GM18873 (cell line): ENCODE results near the gene DSE.
"Not testable (repeated sequence)": the region's sequence is repeated elsewhere in the genome, so short reads cannot be mapped to it uniquely, and the experiment has no call there.

Source experiments
- ATAC-seq: cut with Tn5 transposase; IDR thresholded peaks from one replicate; pipeline ENCODE4 v1.9.1; 2021; ENCODE audit warnings: mild to moderate bottlenecking, moderate library complexity, moderate number of reproducible peaks; ENCODE audit not compliant: unreplicated experiment, low FRiP score

DSE gene

DNA sequence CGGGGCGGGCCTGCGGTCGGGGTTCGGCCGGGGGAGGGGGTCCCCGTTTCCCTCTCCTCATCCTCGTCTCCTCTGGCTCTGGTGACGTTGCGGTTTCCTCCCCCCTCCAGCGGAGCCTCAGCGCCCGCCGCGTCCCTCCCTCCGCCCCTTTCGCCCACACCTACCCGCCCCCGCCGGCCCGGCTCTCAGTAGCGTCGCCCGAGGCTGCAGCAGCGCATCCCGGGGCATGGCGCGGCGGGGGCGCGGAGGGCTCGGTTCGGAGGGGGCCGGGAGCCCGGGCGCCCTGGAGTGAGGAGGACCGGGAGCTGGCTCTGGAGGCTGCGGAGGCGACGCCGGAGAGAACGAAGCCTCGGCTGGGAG, at the start of gene DSE:
Gene DSE, plus strand, starts transcription at position 188 of the 360 bp plus-strand sequence. CDS start 28,304 bp downstream, outside the sequence.
- ATAC-seq, result peak; percentile 58

DNA sequence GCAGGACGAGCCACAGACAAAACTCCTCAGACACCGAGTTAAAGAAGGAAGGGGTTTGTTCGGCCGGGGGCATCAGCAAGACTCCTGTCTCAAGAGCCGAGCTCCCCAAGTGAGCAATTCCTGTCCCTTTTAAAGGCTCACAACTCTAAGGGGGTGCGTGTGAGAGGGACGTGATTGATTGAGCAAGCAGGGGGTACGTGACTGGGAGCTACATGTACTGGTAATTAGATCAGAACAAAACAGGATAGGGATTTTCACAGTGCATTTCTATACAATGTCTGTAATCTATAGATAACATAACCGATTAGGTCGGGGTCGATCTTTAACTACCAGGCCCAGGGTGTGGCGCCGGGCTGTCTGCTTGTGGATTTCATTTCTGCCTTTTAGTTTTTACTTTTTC, 48.8 kb upstream of the DSE start:
- ATAC-seq, result not testable (repeated sequence)

DNA sequence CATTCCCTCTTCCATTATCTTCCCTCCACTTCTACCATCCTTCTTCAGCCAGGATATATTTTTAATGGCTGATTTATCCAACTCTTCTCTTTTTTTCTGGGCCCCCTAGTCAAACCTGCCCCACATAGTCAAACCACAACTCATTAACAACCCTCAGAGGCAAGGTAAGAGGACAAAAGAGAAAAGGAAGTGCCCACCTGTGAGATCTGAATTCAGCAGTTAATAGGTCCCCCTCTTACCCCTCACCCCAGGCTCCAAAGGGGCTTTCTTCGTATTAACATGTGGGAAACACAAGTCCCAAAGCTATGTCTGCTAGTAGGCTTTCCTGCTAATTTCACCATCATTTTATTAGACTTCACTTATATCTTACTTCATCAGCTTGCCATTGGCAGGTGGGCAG, 46.9 kb upstream of the DSE start:
- no peak for ATAC-seq

DNA sequence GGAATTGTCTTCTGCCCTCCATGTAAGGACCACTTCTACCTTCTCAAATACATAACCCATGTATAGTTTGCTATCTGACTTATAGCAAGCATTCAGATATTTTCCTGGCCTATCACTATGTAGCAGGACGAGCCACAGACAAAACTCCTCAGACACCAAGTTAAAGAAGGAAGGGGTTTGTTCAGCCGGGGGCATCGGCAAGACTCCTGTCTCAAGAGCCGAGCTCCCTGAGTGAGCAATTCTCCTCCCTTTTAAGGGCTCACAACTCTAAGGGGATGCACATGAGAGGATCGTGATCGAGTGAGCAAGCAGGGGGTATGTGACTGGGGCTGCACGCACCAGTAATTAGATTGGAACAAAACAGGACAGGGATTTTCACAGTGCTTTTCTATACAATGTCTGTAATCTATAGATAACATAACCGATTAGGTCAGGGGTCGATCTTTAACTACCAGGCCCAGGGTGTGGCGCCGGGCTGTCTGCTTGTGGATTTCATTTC, 45.1 kb upstream of the DSE start:
- not testable (repeated sequence) for ATAC-seq

DNA sequence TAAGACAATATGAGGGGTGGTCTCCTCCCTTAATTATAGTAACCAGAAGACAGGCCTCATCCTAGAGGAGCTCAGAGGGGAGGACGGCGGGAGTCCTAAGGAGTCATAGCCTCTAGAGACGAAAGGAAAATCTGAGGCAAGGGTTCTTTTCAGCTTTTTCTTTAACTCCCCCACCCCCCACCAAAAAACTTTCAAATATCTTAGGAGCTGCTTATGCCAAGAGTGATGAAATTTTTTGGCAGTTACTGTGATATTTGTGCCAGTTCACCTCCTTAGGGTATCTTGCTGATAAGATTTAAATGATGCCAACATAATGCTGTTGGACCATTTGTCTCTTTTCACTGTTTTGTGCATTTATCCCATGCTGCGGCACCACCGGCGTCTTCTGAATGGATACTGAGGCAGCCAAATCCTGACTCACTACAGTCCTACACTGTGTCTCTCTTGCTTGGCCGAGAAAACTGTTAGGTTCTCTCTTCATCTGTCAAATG, 44.5 kb upstream of the DSE start:
- no peak for ATAC-seq

DNA sequence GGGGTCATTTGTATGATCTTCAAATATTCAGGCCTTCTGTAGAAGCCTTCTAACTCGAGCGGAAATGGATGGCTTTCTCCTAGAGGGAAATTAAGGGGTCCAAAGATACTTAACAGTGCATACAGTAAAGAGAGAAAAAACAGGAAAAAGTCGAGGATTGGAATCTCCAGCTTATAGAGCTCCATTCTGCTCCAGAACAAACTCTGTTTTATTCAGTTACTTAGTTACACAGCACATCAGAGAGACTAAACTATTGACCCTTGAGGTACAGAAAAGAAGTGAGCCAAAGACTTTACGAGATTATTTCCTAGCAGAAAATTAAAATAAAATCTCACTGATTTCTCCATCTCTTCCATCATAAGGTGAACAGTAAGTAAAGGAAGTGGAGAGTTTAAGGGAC, 43.8 kb upstream of the DSE start:
- ATAC-seq, result no peak

DNA sequence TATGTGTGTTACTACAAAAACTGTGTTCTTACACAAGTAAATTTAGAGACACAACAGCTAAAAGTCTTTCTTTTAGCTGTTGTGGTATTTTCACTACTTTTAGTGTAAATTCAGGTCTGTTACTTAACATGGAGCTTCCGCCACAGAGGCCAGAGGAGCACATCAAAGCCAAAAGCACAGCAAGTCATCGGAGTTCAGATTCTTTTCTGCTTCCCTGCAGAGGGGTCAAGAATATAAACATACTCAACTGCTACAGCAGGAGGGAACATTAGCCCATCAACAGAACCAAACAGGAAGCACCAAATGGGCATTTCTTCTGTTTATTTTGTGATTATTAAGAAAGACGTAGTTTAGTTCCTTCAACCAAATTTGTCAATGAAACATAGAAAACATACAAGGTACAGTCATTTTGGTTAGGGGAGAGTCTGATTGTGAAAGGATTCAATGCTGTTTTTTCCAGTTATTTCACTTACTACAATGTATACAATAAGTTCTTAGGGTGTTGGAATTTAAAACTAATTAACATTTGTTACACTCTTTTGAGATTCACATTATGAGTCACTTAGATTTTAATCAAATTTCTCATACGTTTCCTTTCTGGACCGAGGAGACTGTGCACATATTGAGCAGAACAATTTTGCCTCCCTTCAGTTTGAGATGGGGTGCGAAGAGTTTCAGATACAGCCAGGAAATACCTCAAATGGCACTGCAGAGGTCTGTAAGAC, 42.8 kb upstream of the DSE start:
- ATAC-seq, result no peak

DNA sequence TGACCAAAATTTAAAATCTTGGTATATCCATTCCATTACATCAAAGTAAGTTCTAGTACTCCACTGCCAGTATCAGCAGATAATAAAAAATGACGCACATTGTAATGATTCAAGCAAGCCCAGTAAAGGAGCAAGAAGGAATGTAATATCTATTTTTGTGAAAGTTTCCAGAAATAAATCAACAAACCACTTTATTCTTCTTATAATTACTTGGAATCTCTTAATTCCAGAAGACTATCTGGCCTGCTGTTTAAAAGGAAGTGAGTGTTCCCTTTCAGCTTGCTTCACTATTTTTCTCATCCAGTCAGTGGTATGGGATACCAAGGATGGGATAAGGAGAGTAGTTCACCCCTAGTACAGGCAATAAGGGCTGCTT, 42.2 kb upstream of the DSE start:
- ATAC-seq, result no peak

DNA sequence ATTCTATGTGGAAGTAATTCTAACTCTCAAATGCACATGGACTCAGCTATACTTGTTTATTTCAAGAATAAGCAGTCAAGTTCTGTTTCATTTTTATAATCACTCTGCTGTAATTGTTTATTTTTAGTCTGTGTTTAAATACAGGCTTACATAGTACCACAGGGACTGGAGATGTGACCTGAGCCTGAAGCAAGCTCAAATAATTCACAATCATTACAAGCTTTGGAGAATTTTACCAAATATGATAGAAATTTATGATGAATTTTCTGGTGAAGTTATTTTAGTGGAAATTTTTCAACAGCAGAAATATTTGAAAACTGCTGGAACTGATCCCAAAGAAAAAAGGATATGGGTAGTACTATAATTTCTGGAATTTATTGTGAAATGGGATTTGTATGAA, 41.6 kb upstream of the DSE start:
- no peak for ATAC-seq

DNA sequence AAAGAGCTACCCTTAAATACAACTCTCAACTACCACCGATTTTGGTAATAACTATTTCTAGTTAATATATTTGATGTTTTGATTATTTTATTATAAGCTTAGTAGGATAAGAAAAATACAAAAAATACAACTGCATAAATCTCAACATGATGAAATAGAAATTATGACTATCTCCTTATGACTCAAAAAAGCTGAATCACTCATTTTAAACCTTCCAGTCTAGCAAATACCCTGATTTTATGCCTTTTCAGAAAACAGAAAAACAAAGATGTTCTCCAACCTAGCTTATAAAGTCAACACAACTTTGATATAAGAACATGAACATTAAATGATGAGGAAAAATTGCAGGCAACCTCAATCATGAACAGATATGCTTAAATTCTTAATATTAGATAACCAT, 40.2 kb upstream of the DSE start:
- no peak for ATAC-seq

DNA sequence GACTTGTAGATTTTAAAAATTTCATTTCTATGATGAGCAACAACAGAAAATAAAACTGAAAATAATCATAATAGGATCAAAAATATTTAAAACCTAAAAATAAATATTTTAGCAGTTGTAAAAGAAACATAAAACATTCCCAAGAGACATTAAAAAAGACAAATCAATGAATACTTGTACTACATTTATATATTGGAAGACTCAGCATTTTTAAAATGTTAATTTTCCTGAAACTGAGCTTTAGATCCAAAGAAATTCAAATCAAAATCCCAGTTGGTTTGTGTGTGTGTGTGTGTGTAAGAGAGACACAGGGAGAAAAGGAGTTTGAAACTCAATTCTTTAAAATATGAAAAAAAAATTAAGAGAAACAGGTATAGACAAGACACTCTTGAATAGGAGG, 38.7 kb upstream of the DSE start:
- no peak for ATAC-seq

DNA sequence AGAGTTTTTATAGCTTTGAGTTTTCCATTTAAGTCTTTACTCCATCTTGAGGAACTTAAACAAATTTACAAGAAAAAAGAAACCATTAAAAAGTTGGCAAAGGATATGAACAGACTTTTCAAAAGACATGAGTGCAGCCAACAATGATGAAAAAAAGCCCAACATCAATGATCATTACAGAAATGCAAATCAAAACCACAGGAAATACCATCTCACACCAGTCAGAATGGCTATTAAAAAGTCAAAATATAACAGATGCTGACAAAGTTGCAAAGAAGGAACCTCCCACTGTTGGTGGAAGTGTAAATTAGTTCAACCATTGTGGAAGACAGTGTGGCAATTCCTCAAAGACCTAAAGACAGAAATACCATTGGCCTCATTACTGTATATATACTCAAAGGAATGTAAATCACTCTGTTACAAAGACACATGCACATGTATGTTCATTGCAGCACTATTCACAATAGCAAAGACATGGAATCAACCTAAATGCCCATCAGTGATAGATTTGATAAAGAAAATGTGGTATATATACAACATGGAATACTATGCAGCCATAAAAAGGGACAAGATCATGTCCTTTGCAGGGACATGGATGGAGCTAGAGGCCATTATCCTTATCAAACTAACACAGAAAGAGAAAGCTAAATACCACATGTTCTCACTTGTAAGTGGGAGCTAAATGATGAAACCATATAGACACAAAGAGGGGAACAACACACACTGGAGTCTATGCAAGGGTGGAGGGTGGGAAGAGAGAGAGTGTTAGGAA, 35.9 kb upstream of the DSE start:
- ATAC-seq, result not testable (repeated sequence)

DNA sequence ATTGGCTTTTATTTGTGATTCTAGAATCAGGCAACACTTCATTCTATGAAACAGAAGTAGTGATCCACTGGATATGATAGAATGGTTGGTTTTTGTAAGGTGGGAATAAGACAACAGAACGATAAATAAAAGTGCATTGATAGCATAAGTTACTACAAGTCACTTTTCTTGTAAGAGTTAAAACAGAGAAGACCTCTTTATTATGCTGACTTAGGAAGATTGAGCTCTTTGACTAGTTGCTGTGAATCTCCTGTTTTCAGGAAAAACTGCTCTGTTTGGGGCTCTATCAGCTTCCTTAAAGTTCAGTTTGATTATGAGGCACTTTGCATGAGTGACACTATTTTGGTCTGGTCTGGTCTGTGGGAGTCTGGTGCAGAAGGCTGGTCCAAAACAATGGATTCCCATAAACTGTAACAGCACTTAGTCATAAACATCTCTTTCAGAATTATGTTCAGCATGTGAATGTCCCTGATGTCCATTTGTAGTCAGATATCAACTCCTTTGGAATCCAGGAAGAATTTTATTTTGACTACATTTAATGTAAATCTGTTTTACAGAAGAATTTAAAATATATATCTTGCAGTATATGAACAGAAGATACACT, 35.0 kb upstream of the DSE start:
- no peak for ATAC-seq

DNA sequence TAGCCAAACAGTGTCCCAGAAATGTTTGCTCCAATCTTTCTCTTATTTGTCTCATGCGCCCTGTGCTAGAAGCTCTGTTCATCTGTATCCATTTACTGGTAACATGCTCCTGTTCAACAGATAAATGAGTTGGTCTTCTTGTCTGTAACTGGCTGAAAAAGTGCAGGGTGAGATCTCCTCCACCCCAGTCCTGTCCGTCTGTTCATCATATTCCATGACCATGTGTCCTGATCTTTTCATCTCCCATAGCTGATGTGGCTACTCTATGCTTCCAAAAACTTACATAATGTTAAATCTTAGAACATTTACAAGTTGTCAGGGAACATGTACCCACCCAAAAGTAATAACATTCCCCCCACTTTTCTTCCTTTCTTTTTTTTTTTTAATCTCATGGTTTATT, 31.8 kb upstream of the DSE start:
- no peak for ATAC-seq

DNA sequence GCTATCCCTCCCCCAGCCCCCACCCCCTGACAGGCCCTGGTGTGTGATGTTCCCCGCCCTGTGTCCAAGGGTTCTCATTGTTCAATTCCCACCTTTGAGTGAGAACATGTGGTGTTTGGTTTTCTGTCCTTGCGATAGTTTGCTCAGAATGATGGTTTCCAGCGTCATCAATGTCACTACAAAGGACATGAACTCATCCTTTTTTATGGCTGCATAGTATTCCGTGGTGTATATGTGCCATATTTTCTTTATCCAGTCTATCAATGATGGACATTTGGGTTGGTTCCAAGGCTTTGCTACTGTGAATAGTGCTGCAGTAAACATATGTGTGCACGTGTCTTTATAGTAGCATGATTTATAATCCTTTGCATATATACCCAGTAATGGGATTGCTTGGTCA, 30.1 kb upstream of the DSE start:
- ATAC-seq, result not testable (repeated sequence)

DNA sequence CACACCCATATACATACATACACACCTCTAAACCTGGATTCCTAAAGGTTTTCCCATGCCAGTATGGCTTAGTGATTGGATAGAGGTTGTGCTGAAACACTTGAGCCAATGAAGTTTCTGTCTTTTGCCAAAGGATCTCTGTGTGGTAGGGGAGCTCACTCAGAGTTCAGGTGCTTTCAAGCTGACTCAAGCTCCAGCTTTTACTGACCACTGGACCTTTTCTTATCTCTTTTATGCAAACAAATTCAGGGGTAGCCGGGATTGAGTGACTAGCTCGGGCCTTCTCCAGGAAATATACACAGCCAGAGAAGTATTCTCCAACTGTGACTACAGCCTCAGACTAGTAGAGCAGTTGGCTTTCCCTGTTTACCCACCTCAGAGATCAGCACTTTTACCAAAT, 21.5 kb upstream of the DSE start:
- ATAC-seq, result no peak

DNA sequence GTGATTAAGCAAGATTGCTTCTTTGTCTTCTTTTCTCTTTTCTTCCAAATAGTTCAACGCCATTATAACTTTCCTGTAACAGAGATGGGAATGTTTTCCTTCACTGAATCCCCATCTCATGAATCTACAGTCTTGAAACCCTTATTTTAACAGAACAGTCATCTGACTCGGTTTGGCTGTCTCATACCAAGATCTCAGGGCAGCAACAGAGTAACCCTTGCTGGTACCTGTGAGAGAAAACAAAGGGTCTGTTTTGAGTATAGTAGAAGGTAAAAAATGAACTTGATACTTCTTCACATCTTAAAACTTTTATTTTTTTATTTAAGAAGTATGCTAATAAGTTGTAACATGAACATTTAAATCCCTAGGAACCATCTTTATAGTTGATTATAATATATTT, 19.6 kb upstream of the DSE start:
- no peak for ATAC-seq

DNA sequence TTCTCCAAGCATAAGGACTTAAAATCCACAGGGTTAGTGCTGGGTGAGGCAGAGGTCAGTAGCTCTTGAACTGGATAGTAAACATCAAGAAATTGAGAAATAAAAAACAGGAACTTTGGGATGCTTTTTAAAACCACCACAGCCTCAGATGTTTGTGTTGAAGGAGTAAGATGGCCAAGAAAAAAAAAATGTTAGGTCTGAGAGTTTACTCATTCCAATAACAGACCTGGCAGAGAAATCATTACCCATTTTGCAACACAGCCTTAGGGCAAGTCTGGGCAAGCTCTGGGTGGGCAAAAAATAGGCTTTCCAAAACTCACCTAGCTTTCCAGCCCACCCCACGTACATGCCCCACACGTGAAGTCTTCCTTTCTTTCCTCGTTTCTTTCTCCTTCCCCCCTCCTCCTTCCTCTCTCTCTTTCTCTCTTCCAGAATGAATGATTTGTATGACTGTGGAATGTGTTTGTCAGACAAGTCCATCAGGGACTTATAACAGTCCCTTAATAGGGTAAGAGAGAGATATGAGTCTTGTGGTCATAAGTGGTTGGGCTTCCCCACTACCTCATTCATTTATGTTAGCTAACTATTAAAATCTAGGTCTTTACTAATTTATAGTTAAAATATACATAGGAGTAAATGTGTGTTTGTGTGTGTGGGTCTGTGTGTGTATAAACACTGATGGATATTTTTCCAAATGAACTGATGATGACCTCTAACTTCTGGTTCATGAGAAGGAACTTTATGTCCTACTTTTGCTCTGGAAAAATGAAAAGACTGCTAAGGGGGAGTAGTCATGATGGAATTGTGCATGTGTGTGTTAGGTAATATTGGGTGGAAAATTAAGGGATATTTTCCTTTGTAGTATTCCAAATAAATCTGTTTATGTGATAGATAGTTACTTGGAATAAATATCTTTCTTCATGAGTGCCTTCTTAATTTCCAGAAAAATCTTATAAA, 18.0 kb upstream of the DSE start:
- peak; percentile 69 for ATAC-seq

DNA sequence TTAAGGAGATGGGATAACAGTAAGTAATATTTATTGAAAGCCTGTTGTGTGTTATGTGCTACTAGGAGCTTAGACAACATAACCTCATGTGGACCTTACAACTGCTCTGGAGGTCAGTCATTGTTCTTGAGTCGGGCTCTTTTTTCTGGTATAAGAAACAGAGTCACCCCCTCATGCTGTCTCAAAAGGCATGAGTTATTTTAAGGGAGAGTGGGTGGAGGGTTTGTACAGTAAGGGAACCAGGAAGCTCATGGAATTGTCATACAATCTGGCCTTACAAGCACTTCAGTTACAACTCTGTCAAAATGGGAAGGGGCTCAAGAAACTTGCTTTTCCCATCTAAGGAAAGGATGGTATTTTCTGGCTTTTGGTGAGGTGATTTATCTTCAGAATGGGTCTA, 16.5 kb upstream of the DSE start:
- ATAC-seq, result no peak

DNA sequence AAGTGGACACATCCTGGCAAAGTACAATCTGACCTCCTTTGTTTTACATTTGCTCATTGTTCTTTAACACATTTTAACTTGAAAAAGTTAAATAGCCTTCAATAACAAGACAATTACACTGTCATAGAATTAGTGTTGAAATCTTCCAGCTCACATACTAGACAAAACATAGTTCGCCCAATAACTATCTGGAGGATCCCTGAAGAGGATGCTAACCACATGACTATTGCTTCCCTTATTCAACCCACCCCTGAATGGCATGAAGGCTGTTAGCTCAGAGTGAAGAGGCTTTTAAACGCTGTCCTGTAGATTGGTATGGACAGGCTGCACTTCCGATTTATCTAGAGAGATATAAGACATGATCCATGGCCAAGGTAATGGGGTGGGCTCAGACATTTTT, 15.0 kb upstream of the DSE start:
- ATAC-seq, result no peak
